Esophagus squamous epithelium (tissue), 5 donors: ENCODE measurements around the gene CFAP157. TPM values are rescaled to one million over a fixed set of nuclear protein-coding genes. Genes with fewer than 3 reads are reported as not detected.

Source experiments
- DNase-seq: peaks from one replicate; lab custom pipeline; 2025; lab: John Stamatoyannopoulos, UW
- H3K27ac ChIP-seq, 4 donors: fragments of 200-600 bp; sonication (generic); one replicate each; pipeline ENCODE4 v1.5.1; 2016 to 2019; ENCODE audit warnings: mild to moderate bottlenecking in 1 of 4
- H3K27me3 ChIP-seq, 4 donors: fragments of 200-600 bp; sonication (generic); 1 replicate in 3 of 4; 2 replicates in 1 of 4; pipeline versions ENCODE4 v1.5.1 to v1.6.0; 2017 to 2021; ENCODE audit warnings: antibody characterized with exemption in 1 of 4
- H3K36me3 ChIP-seq, 3 donors: fragments of 200-600 bp; sonication (generic); one replicate each; pipeline ENCODE4 v1.5.1; 2016 to 2019
- H3K4me1 ChIP-seq, 3 donors: fragments of 200-600 bp; sonication (generic); one replicate each; pipeline ENCODE4 v1.5.1; 2017 to 2019
- H3K4me3 ChIP-seq, 4 donors: fragments of 200-600 bp; sonication (generic); 1 replicate in 3 of 4; 2 replicates in 1 of 4; pipeline ENCODE4 v1.5.1; 2016 to 2019; ENCODE audit warnings: mild to moderate bottlenecking in 2 of 4, moderate library complexity in 1 of 4
- H3K9me3 ChIP-seq, 3 donors: fragments of 200-600 bp; sonication (generic); one replicate each; pipeline ENCODE4 v1.5.1; 2016 to 2019
- POLR2A ChIP-seq, 4 donors: fragments of 450-650 bp; IDR thresholded peaks; one replicate each; pipeline ENCODE4 v1.6.1; 2017; ENCODE audit warnings: antibody characterized with exemption in 4 of 4, mild to moderate bottlenecking in 4 of 4, moderate library complexity in 3 of 4
- WGBS, 2 donors: methylation state at CpG; one replicate each; pipeline ENCODE4 v1.1.5; 2018; 5-methylcytosine and 5-hydroxymethylcytosine counted together
- intact Hi-C: fragments of 100-400 bp; cut with DNase I; formaldehyde crosslinking; loops from one replicate; pipeline ENCODE4 v1.15.0; 2022
- total RNA-seq, 4 donors: library from RNA; depleted of rRNA; stranded (reverse); fragments of >200 nt; gene quantifications; one replicate each; pipeline ENCODE4 v1.1.0, GENCODE V29; 2016
- TF ChIP-seq, protein P1 (sequence below), 6 experiments: fragments of 450-650 bp in 4 of 6; fragments of 200-600 bp in 2 of 6; sonication (generic) in 2 of 6; IDR thresholded peaks; one replicate each; pipeline ENCODE4 v1.5.1; 2016 to 2019; ENCODE audit warnings: antibody characterized with exemption in 6 of 6, mild to moderate bottlenecking in 4 of 6, moderate library complexity in 4 of 6
- donor health status: DM: yes; HTN: yes; CAD: no.

Gene CFAP157
- total RNA-seq, 4 donors from 2014 or later = 0.19 TPM; not detected in 3

DNA sequence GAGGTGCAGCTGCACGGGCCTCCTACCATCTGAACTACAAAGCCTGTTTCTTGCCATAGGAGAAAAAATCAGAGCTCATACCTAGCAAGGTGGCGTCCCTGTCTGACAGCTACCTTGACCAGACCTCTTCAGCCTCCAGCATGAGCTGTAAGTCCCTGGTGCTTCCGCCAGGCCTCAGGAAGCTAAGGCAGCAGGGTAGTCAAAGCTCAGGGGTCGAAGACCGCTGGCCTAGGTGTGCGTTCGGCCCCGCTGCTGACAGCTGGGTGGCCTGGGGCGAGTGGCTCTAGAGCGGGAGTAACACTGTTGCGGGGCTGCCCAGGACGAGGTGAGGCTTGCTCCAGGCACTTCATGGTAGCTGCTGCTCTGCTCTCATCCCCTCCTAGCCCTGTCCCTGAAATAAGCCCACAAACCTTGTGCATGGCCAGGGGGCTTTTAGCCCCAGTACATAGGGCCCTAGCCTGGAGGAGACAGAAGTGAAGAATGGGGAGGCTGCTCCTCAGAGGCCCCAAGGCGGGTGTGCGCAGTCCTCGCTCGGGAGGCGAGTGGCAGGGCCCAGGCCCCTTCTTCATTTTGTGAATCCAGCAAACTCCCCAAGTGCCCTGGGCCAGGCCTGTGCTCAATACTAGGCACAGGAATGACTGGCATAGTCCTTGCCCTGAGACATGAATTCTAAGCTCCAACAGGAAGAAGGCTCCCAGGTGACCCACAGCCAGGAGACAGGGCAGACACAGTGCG lies 22.9 kb downstream of the CFAP157 start:
- 67 to 100% methylated on average over 1 of the region's 18 CpGs for WGBS, 2 donors
- intact Hi-C loops = loop anchor here (5.0 to 10.0 kb wide), 3 partner anchors 137 to 225 kb away; partner anchors contain the start of gene AK1
- no peak for DNase-seq

DNA sequence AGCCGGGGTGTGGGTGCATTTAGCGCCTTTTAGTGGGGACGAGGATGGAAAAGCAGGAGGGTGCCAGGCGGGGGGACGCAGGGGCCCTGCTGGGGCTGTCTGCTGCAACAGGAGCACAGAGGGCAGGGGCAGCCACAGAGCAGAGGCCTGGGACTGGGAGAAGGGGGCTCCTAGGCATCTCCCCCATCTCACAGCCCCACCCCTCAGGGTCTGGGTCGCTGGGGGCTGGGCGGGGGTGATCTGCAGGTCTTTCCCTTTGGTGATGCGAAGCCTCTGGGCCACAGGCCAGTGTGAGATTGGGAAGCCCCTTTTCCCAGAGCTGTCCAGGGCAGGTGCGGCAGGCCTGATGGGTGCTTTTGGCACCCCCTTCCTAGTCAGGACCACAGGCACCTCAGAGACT lies 23.5 kb downstream of the CFAP157 start:
- intact Hi-C loops = loop anchor here (5.0 to 10.0 kb wide), 2 partner anchors 138 to 145 kb away; partner anchors contain the start of gene AK1
- no peak overlapping the region for H3K27ac ChIP-seq
- H3K9me3 ChIP-seq = no peaks in the 10 kb centered on the region
- 82 to 83% methylated on average over 3 to 5 of the region's 9 CpGs for WGBS, 2 donors
- no peaks in the 10 kb centered on the region for H3K27me3 ChIP-seq
- no peak for TF ChIP-seq POLR2A (IDR thresholded peaks at IDR 0.05)
- TF ChIP-seq, protein P1, sequence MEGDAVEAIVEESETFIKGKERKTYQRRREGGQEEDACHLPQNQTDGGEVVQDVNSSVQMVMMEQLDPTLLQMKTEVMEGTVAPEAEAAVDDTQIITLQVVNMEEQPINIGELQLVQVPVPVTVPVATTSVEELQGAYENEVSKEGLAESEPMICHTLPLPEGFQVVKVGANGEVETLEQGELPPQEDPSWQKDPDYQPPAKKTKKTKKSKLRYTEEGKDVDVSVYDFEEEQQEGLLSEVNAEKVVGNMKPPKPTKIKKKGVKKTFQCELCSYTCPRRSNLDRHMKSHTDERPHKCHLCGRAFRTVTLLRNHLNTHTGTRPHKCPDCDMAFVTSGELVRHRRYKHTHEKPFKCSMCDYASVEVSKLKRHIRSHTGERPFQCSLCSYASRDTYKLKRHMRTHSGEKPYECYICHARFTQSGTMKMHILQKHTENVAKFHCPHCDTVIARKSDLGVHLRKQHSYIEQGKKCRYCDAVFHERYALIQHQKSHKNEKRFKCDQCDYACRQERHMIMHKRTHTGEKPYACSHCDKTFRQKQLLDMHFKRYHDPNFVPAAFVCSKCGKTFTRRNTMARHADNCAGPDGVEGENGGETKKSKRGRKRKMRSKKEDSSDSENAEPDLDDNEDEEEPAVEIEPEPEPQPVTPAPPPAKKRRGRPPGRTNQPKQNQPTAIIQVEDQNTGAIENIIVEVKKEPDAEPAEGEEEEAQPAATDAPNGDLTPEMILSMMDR (IDR thresholded peaks at IDR 0.05) = no peak
- peaks cover 0 to 36% (median 10%) of the 10 kb centered on the region in 3 donors for H3K36me3 ChIP-seq
- no peak for DNase-seq
- H3K4me1 ChIP-seq = peaks cover 6 to 16% (median 7%) of the 10 kb centered on the region in 3 donors
- H3K4me3 ChIP-seq = no peak overlapping the region

More for the DNA sequence above, 22.9 kb downstream of the CFAP157 start:
- Histone ChIP-seq H3K27me3 (no peaks in the 10 kb centered on the region), H3K4me1 (peaks cover 7 to 19% (median 9%) of the 10 kb centered on the region in 3 donors), H3K36me3 (peaks cover 0 to 36% (median 10%) of the 10 kb centered on the region in 3 donors), H3K9me3 (no peaks in the 10 kb centered on the region), H3K4me3 (no peak overlapping the region), H3K27ac (no peak overlapping the region)
- TF ChIP-seq POLR2A (IDR thresholded peaks at IDR 0.05) = no peak
- TF ChIP-seq, protein P1 (IDR thresholded peaks at IDR 0.05) = no peak

DNA sequence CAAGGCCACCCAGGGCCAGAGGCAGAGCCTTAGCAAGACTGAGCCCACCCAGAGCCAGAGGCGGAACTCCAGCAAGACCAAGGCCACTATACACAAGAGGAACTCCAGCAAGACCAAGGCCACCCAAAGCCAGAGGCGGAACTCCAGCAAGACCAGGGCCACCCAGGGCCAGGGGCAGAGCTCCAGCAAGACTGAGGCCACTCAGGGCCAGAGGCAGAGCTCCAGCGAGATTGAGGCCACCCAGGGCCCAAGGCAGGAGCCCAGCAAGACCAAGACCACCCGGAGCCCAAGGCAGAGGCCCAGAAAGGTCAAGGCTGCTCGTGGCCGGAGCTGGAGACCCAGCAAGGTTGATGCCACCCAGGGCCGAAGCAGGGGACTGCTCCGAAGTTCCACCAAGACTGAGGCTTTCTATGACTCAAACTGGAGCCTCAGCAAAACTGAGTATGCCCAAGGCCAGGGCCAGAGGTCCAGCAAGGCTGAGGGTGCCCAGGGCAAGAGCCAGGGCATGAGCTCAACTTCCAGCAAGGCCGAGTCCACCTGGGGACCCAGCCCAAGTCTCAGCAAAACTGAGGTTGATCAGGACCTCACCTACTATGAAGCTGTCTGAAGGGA lies 24.1 kb downstream of the CFAP157 start:
- intact Hi-C loops = loop anchor here (5.0 to 10.0 kb wide), 2 partner anchors 139 to 144 kb away; partner anchors contain the start of gene AK1
- TF ChIP-seq POLR2A (IDR thresholded peaks at IDR 0.05) = no peak
- TF ChIP-seq, protein P1 (IDR thresholded peaks at IDR 0.05) = no peak
- no peaks in the 10 kb centered on the region for H3K9me3 ChIP-seq
- no peak overlapping the region for H3K4me3 ChIP-seq
- no peak overlapping the region for H3K27ac ChIP-seq
- DNase-seq = no peak
- H3K36me3 ChIP-seq = peaks cover 0 to 36% (median 10%) of the 10 kb centered on the region in 3 donors
- no peaks in the 10 kb centered on the region for H3K27me3 ChIP-seq
- peaks cover 6 to 23% (median 7%) of the 10 kb centered on the region in 3 donors for H3K4me1 ChIP-seq
- 73% methylated on average over 3 of the region's 9 CpGs; no CpG with 5 or more reads in 1 of the 2 donors for WGBS, 2 donors

DNA sequence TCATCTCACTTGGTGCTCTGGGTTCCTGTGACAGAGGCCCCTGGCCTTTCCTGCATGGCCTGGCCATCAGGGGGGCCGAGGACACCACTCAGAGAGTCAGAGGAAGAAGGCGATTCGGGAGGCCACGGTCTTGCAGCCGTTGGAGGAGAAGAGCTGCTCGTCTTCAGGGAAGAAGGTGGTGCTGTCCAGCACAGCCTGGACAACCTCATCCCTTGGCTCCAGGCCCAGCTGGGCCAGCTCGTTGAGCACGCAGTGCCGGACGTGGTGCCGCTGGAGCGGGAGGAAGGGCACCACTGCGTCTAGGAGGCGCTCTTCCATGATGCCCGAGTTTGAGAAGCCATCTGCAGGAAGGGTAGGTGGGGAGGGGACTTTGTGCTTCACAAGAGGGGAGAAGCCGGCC lies 25.1 kb downstream of the CFAP157 start:
- intact Hi-C loops = loop anchor here (5.0 to 10.0 kb wide), 2 partner anchors 140 to 143 kb away; partner anchors contain the start of gene AK1
- H3K36me3 ChIP-seq = peaks cover 0 to 36% (median 10%) of the 10 kb centered on the region in 3 donors
- no peak overlapping the region for H3K27ac ChIP-seq
- no peak overlapping the region for H3K4me3 ChIP-seq
- TF ChIP-seq, protein P1 (IDR thresholded peaks at IDR 0.05) = no peak
- TF ChIP-seq POLR2A (IDR thresholded peaks at IDR 0.05) = no peak
- H3K27me3 ChIP-seq = no peaks in the 10 kb centered on the region
- DNase-seq = no peak
- peaks cover 6 to 24% (median 7%) of the 10 kb centered on the region in 3 donors for H3K4me1 ChIP-seq
- H3K9me3 ChIP-seq = no peaks in the 10 kb centered on the region
- WGBS, 2 donors = 72% methylated on average over 4 of the region's 16 CpGs; no CpG with 5 or more reads in 1 of the 2 donors
